ENCODE measurements around the gene ANO7.

Gene ANO7

DNA sequence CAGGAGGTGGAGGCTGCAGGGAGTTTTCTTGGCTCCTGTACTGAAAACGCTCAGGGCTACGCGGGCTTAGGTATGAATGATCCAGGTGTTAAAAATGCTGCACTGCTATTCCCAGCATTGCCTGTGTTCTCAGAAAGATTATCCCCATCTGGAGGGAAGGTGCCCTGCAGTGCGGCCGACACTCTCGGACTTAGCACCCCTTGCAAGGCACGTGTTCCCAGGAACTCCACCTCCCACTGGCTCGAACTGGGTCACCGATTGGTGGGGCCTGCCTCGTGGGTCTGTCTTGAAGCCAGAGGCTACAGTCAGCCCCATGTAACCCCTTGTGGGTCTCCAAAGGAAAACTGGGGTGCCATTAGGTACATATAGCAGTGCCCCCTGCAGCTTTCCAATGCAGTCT lies 25.7 kb downstream of the ANO7 start:
- Histone ChIP-seq H2AFZ (no peak overlapping the region), H3K27me3 (ENCODE audit: control insufficient read depth, insufficient read depth, low read length) (no peaks in the 10 kb centered on the region), H3K4me1 (peaks cover 7% of the 10 kb centered on the region), H3K4me3 (ENCODE audit: low read depth, low read length) (no peak overlapping the region), H3K79me2 (no peaks in the 10 kb centered on the region), H3K36me3 (ENCODE audit: control insufficient read depth, insufficient read depth, low read length) (no peaks in the 10 kb centered on the region), H3K4me2 (ENCODE audit: low read length) (no peak overlapping the region), H3K9ac (no peak overlapping the region), H3K9me3 (ENCODE audit: control insufficient read depth, low read length) (no peaks in the 10 kb centered on the region), H3K27ac (no peak overlapping the region)
- TF ChIP-seq, protein P1, sequence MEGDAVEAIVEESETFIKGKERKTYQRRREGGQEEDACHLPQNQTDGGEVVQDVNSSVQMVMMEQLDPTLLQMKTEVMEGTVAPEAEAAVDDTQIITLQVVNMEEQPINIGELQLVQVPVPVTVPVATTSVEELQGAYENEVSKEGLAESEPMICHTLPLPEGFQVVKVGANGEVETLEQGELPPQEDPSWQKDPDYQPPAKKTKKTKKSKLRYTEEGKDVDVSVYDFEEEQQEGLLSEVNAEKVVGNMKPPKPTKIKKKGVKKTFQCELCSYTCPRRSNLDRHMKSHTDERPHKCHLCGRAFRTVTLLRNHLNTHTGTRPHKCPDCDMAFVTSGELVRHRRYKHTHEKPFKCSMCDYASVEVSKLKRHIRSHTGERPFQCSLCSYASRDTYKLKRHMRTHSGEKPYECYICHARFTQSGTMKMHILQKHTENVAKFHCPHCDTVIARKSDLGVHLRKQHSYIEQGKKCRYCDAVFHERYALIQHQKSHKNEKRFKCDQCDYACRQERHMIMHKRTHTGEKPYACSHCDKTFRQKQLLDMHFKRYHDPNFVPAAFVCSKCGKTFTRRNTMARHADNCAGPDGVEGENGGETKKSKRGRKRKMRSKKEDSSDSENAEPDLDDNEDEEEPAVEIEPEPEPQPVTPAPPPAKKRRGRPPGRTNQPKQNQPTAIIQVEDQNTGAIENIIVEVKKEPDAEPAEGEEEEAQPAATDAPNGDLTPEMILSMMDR (IDR thresholded peaks at IDR 0.05), result no peak

DNA sequence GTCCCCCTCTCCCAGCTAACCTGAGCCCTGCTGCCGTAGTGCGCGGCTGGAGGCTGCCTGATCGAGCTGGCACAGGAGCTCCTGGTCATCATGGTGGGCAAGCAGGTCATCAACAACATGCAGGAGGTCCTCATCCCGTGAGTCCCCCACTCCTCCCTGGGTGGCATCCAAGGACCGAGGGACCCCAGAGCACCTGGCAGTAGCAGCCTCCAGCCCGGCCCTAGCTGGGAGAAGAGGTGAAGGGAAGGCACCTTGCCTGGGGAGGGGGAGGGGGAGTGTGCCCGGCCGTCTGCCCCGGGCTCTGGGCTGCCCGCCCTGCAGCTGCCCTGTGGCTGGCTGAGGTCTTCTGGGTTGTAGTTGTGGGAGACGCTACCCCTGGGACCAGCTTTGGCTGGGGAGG lies 26.3 kb downstream of the ANO7 start:
- H3K79me2 ChIP-seq, result no peaks in the 10 kb centered on the region
- H3K4me2 ChIP-seq (ENCODE audit: low read length), result no peak overlapping the region

DNA sequence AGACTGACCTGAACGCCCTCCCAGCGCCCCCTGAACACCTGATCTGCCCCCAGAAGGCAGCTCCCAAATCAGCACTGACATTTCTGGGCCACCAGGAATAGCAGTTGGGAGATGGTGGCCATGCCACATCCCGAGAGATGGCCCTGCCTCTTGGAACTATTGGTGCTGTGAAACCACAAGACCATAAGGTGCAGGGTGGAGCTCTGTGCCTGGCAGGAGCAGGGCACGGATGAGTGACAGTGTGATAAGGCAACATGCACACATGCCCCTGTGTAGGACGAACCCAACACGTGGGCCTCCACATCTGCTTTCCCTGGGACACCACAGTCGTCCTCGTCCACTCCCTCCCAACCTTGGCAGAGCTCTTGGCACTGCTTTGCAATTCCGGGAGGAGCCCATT lies 26.9 kb downstream of the ANO7 start:
- no peaks in the 10 kb centered on the region for H3K36me3 ChIP-seq (ENCODE audit: control insufficient read depth, insufficient read depth, low read length)
- H3K9me3 ChIP-seq (ENCODE audit: control insufficient read depth, low read length), result no peaks in the 10 kb centered on the region
- H3K27me3 ChIP-seq (ENCODE audit: control insufficient read depth, insufficient read depth, low read length), result no peaks in the 10 kb centered on the region
- no peak overlapping the region for H3K4me3 ChIP-seq (ENCODE audit: low read depth, low read length)
- H3K9ac ChIP-seq, result no peak overlapping the region
- no peak overlapping the region for H2AFZ ChIP-seq
- H3K4me1 ChIP-seq, result peaks cover 8% of the 10 kb centered on the region
- H3K4me2 ChIP-seq (ENCODE audit: low read length), result no peak overlapping the region
- TF ChIP-seq, protein P1 (IDR thresholded peaks at IDR 0.05), result no peak
- no peaks in the 10 kb centered on the region for H3K79me2 ChIP-seq
- H3K27ac ChIP-seq, result no peak overlapping the region

More for the DNA sequence above, 26.3 kb downstream of the ANO7 start:
- Histone ChIP-seq H2AFZ (no peak overlapping the region), H3K4me1 (peaks cover 8% of the 10 kb centered on the region), H3K9me3 (ENCODE audit: control insufficient read depth, low read length) (no peaks in the 10 kb centered on the region), H3K36me3 (ENCODE audit: control insufficient read depth, insufficient read depth, low read length) (no peaks in the 10 kb centered on the region), H3K4me3 (ENCODE audit: low read depth, low read length) (no peak overlapping the region), H3K9ac (no peak overlapping the region), H3K27me3 (ENCODE audit: control insufficient read depth, insufficient read depth, low read length) (no peaks in the 10 kb centered on the region), H3K27ac (no peak overlapping the region)
- TF ChIP-seq, protein P1 (IDR thresholded peaks at IDR 0.05), result no peak

DNA sequence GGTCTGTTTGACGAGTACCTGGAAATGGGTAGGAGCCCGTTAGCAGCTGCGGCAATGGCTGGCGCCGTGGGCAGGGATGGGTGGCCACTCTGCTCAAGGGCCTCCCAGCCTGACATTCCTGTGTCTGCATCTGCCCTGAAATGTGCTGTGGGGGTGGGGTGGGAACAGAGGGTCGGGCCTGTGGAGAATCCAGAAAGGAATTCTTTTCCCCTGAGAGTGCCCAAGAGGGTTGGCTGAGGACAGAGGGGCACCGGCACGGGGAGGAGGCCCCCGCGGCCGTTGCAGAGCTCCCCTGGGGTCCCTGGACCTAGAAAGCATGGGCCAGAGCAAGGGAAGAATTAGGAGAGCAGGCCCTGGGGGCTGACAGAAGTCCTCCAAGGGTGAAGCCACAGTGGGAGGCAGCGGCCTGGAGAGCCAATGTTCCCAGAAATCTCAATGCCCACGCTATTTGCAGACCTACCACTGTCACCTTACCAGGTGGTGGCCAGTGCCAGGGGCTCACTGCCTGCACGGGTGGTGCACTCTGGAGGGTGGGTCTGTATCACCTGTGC lies 27.8 kb downstream of the ANO7 start:
- Histone ChIP-seq H3K27me3 (ENCODE audit: control insufficient read depth, insufficient read depth, low read length) (no peaks in the 10 kb centered on the region), H3K9me3 (ENCODE audit: control insufficient read depth, low read length) (no peaks in the 10 kb centered on the region), H2AFZ (no peak overlapping the region), H3K9ac (no peak overlapping the region), H3K79me2 (no peaks in the 10 kb centered on the region), H3K36me3 (ENCODE audit: control insufficient read depth, insufficient read depth, low read length) (no peaks in the 10 kb centered on the region), H3K27ac (no peak overlapping the region), H3K4me1 (peaks cover 8% of the 10 kb centered on the region), H3K4me3 (ENCODE audit: low read depth, low read length) (no peak overlapping the region), H3K4me2 (ENCODE audit: low read length) (no peak overlapping the region)
- TF ChIP-seq, protein P1 (IDR thresholded peaks at IDR 0.05), result no peak

DNA sequence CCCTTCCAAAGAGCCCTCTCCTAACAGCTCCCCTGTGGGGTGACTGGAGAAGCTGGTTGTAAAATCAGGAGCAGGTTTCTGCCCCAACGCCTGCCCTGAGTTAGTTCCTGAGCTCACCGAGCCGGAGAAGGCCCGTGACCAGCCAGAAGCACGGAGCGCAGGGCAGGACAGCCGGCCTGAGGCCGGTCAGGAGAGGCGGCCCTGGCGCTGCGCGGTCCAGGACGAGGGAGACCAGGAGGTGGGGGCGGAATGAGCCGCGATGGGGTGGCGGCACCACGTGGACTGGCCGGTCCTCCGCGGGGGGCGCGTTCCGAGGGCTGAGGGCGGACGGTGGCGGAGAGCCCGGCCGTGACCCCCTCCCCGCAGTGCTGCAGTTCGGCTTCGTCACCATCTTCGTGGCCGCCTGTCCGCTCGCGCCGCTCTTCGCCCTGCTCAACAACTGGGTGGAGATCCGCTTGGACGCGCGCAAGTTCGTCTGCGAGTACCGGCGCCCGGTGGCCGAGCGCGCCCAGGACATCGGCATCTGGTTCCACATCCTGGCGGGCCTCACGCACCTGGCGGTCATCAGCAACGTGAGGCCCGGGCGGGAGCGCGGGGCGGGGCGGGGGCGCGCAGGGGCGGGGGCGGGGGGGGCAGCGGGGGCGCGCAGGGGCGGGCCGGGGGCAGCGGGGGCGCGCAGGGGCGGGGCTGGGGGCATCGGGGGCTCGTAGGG lies 29.0 kb downstream of the ANO7 start:
- Histone ChIP-seq H3K4me1 (peaks cover 8% of the 10 kb centered on the region), H3K27me3 (ENCODE audit: control insufficient read depth, insufficient read depth, low read length) (no peaks in the 10 kb centered on the region), H3K27ac (peak overlapping the region; percentile 67)

More for the DNA sequence above, 29.0 kb downstream of the ANO7 start:
- Histone ChIP-seq H2AFZ (peak overlapping the region; percentile 79), H3K36me3 (ENCODE audit: control insufficient read depth, insufficient read depth, low read length) (no peaks in the 10 kb centered on the region), H3K4me3 (ENCODE audit: low read depth, low read length) (peak overlapping the region; percentile 46), H3K9ac (no peak overlapping the region), H3K4me2 (ENCODE audit: low read length) (peak overlapping the region; percentile 41), H3K79me2 (no peaks in the 10 kb centered on the region), H3K9me3 (ENCODE audit: control insufficient read depth, low read length) (no peaks in the 10 kb centered on the region)
- TF ChIP-seq, protein P1 (IDR thresholded peaks at IDR 0.05), result no peak

Data from parathyroid adenoma (tissue), 2 donors.